Fibroblast of skin of right biceps (primary cell): Measurements from ENCODE around the gene FBF1.
"Not testable (repeated sequence)": the region's sequence is repeated elsewhere in the genome, so short reads cannot be mapped to it uniquely, and the experiment has no call there.

Experiments used
- DNase-seq: peaks from one replicate; pipeline ENCODE4 v3.0.0-alpha.2; 2013

The FBF1 gene

DNA sequence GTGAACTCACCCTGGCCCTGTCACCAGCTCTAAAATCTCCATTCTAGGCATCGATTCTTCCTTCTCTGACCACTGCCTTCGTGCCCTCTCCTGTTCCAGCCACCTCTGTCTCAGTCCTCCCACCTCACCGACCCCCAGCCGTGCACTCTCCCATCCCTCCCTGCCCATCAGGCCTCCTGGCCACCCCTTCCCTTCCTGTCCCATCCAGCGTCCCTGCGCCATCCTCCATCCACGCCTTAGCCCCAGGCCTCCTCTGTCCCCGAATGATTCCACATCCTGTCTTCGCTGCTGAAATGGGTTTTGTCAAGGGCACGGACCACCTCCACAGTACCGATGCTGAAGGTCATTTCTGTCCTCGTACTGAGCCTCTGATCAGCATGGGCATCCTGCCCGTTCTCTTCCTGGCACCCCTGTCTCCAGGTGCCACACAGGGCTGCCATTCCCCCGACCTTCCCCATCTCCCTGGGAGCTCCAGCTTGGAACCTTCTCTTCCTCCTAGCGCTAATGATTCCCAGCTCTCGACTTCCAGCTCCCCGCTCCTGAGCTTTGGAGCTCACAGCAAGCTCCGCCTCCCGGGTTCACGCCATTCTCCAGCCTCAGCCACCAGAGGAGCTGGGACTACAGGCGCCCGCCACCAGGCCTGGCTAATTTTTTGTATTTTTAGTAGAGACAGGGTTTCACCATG, 46.7 kb downstream of the FBF1 start:
- no peak for DNase-seq

DNA sequence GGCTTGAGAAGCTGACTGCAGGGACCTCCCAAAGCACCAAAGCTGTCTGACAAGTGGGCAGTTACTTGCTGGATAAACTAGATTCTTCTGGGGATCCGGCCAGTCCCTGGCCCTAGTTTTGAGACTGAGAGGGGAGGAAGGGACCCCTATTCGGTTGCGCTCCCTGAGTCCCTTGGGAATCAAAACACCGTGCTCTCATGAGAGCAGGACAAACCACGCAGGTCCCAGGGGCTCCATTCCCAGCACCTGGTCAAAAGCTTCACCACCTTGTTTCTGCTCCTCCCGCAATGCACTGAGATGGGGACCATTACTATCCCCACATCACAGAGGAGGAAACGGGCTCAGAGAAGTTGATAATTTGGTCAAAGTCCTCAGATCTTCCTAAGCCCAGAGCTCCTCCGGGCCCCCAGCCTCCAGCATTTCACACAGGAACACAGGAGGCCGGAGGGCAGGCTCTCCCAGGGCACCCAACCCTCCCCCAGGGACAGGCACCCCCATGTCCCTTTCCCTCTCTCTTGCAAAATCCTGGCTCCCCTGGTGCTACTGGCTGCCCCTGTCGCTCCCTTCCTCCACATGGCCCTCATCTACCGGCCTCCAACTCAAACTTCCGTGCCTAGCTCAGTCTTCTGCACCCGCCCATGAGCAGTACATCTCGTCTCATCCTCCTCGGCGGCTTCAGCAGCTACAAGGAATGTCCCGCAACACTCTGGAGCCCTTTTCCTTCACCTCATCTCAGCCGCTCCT, 47.4 kb downstream of the FBF1 start:
- DNase-seq: no peak

DNA sequence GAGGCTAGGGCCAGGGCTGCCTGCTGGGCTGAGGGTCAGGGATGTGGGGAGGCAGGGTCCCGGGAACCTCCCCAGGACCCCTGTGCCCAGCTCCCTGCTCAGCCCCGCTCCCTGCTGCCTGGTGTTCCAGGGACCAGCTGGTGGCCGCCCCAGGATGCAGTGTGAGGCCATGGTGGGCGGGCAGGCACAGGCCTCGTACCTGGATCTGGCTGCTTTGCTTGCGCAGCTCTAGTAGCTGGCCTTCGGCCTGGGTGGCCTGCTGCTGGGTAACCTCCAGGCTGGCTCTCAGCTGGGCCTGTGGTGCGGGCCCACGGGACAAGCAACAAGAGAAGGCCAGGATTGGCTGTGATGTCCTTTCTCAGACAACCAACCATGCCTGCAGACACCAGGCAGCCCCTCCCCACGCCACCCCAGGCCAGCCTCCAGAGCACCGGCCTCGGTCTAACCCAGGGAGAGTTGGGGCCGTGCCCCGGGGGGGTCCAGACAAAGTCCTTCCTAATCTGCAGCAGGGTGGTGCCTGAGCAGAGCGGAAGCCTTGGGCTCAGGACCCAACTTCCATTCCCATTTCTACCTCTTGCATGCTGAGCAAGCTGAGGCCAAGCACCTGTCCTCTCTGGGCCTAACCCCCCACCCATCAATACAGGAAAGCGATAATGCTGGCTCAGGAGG, 48.2 kb downstream of the FBF1 start:
- no peak for DNase-seq

DNA sequence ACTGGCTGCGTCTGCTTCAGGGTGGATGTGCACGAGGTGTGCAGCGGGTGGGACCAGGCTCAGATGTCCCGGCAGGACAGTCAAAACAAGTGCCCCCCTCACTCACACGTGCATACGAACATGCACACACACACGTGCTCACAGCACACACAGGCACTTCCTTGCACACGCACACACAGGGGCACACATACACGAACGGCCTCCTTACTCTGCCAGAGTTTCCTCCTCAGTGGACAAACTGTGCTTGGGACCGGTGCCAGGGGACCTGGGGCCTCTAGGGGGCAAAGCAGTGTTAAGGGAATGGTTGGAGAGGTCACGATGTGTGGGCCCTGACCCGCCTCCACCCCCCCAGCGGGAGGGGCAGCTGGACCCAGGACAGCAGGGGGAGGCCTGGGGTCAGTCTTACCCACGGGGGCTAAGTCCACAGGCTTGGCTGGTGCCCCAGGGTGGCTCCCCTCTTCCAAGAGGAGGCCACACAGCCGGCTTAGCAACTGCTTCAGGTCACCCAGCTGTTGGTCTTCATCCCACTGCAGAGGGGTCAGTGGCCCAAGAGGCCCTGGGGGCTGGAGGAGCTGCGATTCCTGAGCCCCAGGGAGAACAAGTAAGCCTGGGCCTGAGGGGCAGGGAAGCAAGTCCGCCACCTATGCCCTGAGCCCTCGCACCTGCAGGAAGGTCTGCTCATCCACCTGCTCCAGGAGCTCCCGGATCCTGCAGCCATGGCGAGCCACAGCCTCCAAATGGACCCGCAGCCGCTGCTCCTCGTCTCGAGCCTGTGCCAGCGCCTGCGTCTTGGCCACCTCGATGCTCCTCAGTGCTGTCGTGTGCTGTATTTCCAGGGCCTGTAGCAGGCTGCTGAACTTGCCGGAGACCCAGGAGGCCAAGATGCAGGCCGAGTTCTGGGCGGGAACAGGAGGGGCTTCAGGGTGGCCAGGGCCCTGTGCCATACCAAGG, 49.0 kb downstream of the FBF1 start:
- no peak for DNase-seq

DNA sequence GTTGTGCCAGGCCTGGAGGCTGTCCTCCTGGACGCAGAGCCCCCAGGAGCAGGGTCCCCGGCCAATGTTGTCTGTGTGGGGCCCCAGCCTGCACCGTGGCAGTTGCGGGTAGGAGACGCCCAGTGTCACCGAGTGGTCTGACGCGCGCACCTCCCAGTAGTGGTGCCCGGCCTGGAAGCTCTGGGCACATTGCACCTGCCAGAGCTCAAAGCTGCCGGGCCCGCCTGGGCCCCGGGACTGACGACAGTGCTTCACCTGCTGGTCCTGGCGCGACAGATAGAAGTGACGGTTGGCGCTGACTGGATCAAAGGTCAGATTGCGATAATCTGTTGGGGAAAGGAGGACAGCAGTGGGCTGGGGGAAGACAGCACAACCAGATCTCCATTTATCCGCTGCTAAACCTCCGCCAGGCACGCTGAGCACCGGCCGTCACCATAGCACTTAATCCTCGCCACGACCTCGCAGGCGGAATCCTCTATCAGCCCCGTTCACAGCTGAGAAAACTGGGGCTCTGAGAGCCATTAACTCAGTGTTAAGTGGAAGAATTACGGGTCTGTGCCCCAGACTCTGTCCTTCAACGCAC, 49.7 kb downstream of the FBF1 start:
- no peak for DNase-seq

DNA sequence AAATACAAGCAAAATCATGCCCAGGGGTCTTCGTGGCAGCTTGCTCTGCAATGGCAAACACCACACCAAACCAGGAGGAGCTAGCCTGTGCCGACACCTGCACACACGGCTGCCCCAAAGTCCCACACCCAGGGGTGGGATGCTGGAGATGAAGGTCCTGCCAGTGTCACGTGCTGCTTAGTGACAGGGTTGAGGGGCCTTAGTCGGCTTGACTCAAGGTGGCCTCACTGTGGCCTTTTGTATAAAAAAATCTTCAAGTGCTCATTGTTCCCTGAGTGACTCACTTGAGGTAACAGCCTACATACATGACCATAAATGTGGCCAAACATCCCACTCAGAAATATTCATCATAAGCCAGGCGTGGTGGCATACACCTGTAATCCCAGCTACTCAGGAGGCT, 51.4 kb downstream of the FBF1 start:
- no peak for DNase-seq

DNA sequence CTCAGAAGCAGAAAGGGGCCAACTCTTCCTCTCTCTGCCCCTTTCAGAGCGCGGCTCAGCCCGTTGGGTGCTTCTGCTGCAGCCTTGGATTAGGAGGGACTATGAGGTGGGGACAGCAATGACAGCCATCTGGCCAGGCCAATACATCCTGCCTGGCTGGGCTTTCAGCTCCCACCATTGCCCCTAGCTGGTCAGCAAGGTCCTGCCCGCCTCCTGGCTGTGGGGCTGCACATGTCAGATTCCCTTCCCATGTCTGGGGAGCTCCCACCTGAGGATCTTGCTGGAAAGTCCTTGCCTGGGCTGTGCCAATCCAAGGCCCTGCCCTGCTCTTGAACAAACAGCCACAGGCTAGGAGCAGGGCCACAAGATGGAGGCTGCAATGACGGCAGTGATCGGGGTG, 52.4 kb downstream of the FBF1 start:
- no peak for DNase-seq

DNA sequence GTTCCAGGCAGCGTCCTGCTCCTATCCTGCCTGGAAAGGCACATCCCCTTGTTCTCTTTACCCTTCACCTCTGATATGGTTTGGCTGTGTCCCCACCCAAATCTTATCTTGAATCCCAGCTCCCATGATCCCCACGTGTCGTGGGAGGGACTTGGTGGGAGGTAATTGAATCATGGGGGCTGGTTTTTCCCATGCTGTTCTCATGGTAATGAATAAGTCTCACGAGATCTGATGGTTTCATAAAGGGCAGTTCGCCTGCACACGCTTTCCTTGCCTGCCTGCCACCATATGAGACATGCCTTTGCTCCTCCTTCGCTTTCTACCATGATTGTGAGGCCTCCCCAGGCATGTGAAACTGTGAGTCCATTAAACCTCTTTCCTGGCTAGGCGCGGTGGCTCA, 55.0 kb downstream of the FBF1 start:
- DNase-seq: not testable (repeated sequence)

DNA sequence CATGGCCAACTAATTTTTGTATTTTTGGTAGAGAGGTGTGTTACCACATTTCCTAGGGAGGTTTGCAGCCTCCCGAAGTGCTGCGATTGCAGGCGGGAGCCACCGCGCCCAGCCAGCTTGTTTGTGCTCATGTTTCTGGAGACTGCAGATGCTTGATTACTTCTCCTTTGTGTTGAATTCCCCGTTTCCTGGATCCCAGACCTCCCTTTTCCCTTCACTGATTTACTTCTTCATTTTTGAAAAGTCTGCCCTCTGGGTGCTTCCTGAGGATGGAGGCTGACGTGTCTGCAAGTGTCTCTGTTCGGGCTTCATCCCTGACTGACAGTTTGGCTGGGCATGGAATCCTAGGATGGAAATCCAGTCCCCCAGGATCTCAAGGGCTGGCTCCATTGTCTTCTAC, 55.4 kb downstream of the FBF1 start:
- no peak for DNase-seq

DNA sequence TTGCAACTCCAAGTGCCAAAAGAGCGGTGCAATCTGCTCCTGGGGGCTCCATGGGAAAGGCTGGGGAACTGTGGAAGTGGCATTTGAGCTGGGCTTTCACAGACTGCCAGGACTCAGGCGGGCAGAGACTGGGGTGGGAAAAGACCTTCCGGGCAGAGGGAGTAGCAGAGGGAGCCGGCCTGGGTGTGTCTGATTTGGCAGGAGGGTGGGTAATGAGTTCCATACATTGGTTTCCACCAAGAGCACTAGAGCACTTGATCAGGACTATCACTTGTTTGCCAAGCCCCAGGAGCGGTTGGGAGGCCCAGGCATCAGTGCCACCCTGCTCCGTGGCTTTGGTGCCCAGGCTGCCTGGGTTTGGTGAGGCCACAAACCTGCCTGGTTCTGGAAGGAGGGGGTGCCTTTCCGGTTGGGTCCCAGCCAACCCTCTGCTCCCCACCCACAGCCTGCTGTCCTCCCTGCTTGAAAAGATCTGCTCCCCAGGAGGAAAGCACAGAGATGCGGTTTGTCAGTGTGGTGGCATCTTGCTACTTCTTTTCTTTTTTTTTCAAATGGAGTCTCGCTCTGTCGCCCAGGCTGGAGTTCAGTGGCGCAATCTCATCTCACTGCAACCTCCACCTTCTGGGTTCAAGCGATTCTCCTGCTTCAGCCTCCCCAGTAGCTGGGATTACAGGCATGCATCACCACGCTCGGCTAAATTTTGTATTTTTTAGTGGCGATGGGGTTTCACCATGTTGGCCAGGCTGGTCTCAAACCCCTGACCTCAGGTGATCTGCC, 59.0 kb downstream of the FBF1 start:
- DNase-seq: no peak

DNA sequence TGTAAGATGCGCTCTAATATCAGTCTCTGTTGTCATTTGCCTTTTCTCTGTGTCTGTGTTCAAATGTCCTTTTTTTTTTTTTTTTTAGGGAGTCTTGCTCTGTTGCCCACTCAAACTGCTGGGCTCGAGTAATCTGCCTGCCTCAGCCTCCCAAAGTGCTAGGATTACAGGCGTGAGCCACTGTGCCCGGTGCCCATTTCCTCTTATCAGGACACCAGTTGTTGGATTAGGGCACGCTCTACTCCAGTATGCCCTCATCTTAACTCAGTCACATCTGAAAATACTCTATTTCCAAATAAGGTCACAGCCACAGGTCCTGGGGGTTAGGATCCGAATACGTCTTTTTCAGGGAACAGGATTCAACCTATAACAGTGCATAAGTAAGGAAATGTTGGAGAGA, 60.6 kb downstream of the FBF1 start:
- DNase-seq: no peak

DNA sequence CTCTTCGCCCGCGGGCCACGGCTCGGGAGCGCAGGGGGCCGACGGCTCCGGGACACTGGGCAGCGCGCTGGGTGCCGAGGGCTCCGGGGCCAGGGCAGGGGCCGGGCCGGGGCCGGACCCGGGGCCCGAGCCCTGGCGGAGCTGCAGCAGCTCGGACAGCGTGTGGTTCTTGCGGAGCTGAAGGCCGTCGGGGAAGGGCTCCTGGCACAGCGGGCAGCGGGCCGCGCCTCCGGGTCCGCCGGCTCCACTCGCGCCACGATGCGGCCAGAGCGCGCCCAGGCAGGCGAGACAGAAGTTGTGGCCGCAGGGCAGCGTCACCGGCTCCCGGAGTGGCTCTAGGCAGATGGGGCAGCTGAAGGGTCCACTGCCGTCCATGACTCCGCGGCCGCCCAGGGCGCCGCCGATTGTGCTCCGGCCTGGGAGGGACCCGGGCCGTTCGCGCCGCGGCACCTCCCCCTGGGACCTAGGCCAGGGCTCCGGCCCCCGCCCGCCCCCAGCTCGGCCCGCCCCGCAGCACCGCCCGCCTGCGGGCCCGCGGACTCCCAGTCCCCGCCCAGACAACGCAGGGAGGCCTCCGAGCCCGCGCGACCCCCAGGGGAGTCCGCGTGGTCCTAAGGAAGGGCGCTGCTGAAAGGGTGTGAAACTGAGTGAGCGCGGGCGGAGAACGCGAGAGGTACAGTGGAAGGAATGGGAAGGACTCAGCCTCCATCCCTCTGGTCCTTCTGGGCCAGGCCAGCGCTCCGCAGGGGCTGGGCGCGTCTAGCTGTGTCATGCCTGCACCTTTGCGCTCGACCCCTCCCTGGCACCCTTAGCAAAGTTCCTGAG, 62.5 kb downstream of the FBF1 start, which contains the start of gene TRIM47:
TRIM47 (minus strand) TSS at position 408 of the 825 bp plus-strand sequence; CDS start at position 375, 33 bp downstream.
- peak; percentile 39 for DNase-seq

DNA sequence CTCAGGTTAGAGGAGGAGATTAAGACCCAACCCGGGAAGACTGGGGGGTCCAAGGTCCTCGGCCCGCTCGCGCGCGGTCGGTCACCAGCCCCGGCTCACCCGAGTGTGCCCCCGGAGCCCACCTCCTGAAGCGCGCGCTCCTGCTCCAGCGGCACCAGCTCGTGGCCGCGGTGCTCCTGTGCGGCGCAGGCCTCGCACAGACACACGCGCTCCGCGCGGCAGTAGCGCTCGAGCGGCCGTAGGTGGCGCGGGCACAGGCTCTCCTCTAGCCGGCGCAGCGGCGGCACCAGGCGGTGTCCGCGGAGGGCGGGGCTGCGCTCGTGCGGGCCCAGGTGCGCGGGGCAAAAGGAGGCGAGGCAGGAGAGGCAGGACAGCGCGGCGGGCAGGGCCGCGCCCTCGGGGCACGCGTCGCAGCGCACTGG, 63.1 kb downstream of the FBF1 start:
- DNase-seq: peak; percentile 53

DNA sequence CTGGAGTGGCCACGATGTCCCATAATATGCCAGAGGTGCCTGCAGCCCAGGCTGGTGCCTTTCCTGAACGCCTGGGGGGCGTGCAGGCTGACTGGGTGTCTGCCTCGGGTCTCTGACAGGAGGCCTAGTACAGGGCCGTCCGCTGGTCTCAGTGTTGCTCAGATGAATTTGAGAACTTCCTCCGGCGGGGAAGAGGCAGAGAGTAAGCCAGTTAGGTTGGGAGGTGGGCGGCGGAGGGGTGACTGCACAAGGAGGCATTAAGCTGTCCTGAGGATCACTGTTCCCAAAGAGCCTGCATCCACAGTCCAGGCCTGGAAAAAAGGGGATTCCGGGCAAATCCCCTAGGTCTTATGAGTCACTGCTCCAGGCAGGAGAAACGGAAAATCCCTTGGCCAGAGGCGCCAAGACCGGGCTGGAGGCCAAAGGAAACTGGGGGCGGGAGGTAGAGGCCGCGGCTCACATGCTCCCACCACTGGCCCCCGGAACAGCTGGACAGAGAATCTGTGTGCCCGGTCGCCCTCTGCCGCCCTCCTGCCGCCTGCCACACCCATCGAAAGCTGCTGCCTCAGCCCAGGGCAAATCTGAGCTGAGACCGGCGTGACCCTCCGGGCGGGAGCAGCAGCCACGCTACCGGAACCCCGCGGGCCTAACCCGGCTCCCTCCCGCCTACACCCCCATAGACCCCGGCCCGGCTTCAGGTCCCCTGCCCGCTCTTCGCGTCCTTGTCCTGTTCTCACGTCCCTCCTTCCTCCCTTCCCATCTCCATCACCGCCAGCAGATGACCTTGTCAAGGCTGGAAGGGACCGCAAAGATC, 63.7 kb downstream of the FBF1 start:
- peak; percentile 87 for DNase-seq

DNA sequence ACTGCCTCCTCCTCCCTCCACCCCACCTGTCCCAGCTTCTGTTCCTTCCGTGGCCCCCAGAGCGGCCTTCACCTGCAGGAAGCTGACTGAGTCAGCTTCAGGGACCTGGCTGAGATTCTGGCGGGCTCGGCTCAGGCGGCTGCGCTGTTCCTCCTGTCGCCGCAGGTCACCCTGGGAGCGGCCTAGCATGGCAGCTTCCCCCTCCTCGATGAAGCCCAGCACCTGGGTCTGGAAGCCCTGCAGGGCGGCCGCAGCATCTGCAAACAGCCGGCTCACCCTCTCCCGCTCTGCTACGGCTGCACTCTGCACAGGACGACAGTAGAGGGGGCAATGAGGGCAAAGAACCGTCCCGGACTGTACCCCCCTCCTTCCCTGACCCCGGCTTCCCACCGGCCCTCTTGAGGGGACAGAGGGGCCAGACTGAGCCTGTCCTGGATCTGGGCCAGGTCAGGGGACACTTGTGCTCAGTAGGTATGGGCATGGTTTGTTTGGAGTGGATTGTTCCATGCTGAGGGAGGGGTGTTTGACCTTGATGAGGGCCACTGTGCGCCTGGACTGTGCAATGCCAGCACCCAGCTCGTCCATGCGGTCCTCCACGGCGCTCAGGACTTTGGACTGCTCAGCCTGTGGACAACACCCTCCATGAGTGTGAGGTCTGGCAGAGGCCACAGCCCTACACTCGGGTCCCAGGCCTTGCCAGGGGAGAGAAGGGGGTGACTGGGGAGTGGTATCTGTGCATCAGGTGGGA, 64.5 kb downstream of the FBF1 start:
- no peak for DNase-seq

DNA sequence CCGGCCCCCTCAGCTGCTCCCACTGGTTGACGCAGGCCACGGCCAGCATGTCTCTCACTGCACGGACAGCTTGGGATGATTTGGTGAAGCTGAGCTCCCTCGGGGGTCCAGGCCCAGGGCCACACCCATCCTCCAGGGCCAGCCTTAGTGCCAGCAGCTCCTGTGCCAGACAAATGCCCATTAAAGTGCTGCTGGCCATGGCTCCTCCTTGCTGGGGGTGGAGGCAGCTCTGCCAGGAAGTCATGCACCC, 65.0 kb downstream of the FBF1 start:
- DNase-seq: no peak

DNA sequence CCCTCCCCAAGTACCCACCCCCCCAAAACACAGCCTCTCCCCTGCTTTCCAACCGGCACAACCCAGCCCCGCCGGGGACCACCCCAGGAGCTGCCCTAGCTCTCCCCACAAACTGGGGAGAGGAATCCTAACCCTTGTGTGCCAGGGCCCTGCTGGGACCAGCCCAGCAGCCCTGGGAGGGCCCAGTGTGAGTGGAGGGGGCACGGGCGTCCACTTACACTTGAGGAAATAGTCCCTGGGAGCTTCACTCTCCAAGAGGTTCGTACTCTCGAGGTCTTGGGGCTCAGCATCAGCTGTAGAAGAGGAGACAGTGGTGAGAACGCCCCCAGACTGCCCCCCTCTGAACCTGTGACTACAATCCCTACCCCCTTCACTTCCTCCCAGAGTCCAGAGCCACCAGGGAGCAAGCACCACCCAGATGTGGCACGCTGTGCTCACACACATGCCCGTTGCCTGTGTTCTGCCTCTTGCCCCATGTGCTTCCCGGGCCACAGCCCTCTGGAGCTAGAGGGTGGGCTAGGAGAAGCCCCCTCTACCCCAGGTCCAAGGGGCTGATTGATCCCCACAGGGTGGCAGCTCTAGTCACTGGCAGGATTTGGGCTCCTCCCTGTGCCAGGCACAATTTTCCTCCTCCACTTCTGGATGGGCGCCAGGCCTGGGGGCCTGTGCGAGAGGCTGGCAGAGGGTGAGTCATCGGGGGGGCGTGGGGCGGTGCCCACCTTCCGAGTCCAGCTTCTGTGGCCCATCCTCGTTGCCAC, 65.5 kb downstream of the FBF1 start:
- DNase-seq: no peak
